OCI-M1 (cell line): ENCODE measurements around the gene AGPS.
"Not testable (repeated sequence)": the region's sequence is repeated elsewhere in the genome, so short reads cannot be mapped to it uniquely, and the experiment has no call there.

Experiments used
- DNase-seq: peaks from one replicate; lab custom pipeline; 2025; lab: John Stamatoyannopoulos, UW

AGPS gene

GRCh38 chr2:177422271-177422670 lies 29.7 kb downstream of the AGPS start:
- no peak for DNase-seq

GRCh38 chr2:177424120-177424519 lies 31.5 kb downstream of the AGPS start:
- DNase-seq, result not testable (repeated sequence)

GRCh38 chr2:177424620-177425019 lies 32.0 kb downstream of the AGPS start:
- DNase-seq, result not testable (repeated sequence)

- no peak for DNase-seq
Observed at GRCh38 chr2:177427316-177427715, 34.7 kb downstream of the AGPS start.

GRCh38 chr2:177427936-177428335 lies 35.4 kb downstream of the AGPS start:
- DNase-seq, result not testable (repeated sequence)

- no peak for DNase-seq
Observed at GRCh38 chr2:177429688-177430325, 37.2 kb downstream of the AGPS start.

GRCh38 chr2:177430411-177430810 lies 37.8 kb downstream of the AGPS start:
- DNase-seq, result no peak

- not testable (repeated sequence) for DNase-seq
Observed at GRCh38 chr2:177431111-177431725, 38.6 kb downstream of the AGPS start.

- peak; percentile 41 for DNase-seq
Observed at GRCh38 chr2:177432703-177433102, 40.1 kb downstream of the AGPS start.

- peak; percentile 39 for DNase-seq
Observed at GRCh38 chr2:177433402-177433801, 40.8 kb downstream of the AGPS start.

- no peak for DNase-seq
Observed at GRCh38 chr2:177434475-177434874, 41.9 kb downstream of the AGPS start.

GRCh38 chr2:177445200-177445599 lies 52.6 kb downstream of the AGPS start:
- no peak for DNase-seq

- DNase-seq, result no peak
Observed at GRCh38 chr2:177448031-177448430, 55.5 kb downstream of the AGPS start.

- DNase-seq, result no peak
Observed at GRCh38 chr2:177449159-177449558, 56.6 kb downstream of the AGPS start.

GRCh38 chr2:177455187-177455586 lies 62.6 kb downstream of the AGPS start:
- DNase-seq, result no peak

- DNase-seq, result not testable (repeated sequence)
Observed at GRCh38 chr2:177459756-177460155, 67.2 kb downstream of the AGPS start.

GRCh38 chr2:177460973-177461585 lies 68.5 kb downstream of the AGPS start:
- no peak for DNase-seq

GRCh38 chr2:177464549-177464948 lies 72.0 kb downstream of the AGPS start:
- DNase-seq, result no peak

- DNase-seq, result no peak
Observed at GRCh38 chr2:177465400-177466138, 73.0 kb downstream of the AGPS start.

- no peak for DNase-seq
Observed at GRCh38 chr2:177466337-177467195, 74.0 kb downstream of the AGPS start.

GRCh38 chr2:177467646-177468045 lies 75.1 kb downstream of the AGPS start:
- DNase-seq, result peak; percentile 6

- DNase-seq, result no peak
Observed at GRCh38 chr2:177471990-177472389, 79.4 kb downstream of the AGPS start.
